HepG2 (cell line): ENCODE data around the gene CIAO3. TPM values are rescaled to one million over a fixed set of nuclear protein-coding genes. Genes with fewer than 3 reads are reported as not detected.

Experiments
- AHR ChIP-seq: IDR thresholded peaks from 2 replicates; pipeline ENCODE4 v1.6.1; 2018; ENCODE audit warnings: missing genetic modification reagents, missing compliant biosample characterization
- BHLHE40 ChIP-seq: IDR thresholded peaks from 2 replicates; pipeline ENCODE4 v1.6.1; 2011; ENCODE audit warnings: low read length, improper control_type of control experiment
- CENPBD1 ChIP-seq: sonication (generic); formaldehyde crosslinking; IDR thresholded peaks from 2 replicates; pipeline ENCODE4 v1.8.0; 2022; ENCODE audit warnings: missing genetic modification reagents, low read depth, mild to moderate bottlenecking, borderline replicate concordance
- GABPA ChIP-seq, 2 experiments: IDR thresholded peaks; 2 replicates each; pipeline ENCODE4 v1.6.1; 2011 to 2016; ENCODE audit warnings: low read depth in 2 of 2, low read length in 1 of 2, missing biosample characterization in 1 of 2, missing genetic modification characterization in 1 of 2
- SKIL ChIP-seq: sonication (generic); formaldehyde crosslinking; IDR thresholded peaks from 2 replicates; pipeline ENCODE4 v1.8.0; 2022; ENCODE audit warnings: missing genetic modification reagents, mild to moderate bottlenecking, moderate library complexity, borderline replicate concordance
- ZNF414 ChIP-seq: sonication (generic); formaldehyde crosslinking; IDR thresholded peaks from 2 replicates; pipeline ENCODE4 v1.5.0; 2020; ENCODE audit warnings: missing genetic modification reagents
- ZNF552 ChIP-seq: sonication (generic); formaldehyde crosslinking; IDR thresholded peaks from 2 replicates; pipeline ENCODE4 v1.9.0; 2022; ENCODE audit warnings: missing genetic modification reagents, mild to moderate bottlenecking, borderline replicate concordance
- polyA plus RNA-seq, 8 experiments: library from polyadenylated mRNA; depleted of rRNA in 3 of 8; stranded (reverse) in 7 of 8; unstranded in 1 of 8; fragments of >200 nt; fragmentation: Illumina TruSeq in 4 of 8; extraction: Trizol in 4 of 8; gene quantifications; 2 replicates each; pipeline versions ENCODE4 v1.2.1 to v1.2.3, GENCODE V29; 2011 to 2016; ENCODE audit warnings: low read depth in 4 of 8, missing spikeins in 1 of 8, mixed read lengths in 1 of 8; ENCODE audit not compliant: insufficient read depth in 1 of 8
- total RNA-seq, 5 experiments: library from RNA; depleted of rRNA; stranded (reverse); fragments of >200 nt; fragmentation: Illumina TruSeq; extraction: Trizol; gene quantifications; 2 replicates each; pipeline ENCODE4 v1.2.3, GENCODE V29; 2016; ENCODE audit warnings: low read depth in 1 of 5
- TF ChIP-seq, protein P1 (sequence below): sonication (generic); formaldehyde crosslinking; IDR thresholded peaks from 2 replicates; pipeline ENCODE4 v1.4.0; 2020; ENCODE audit warnings: missing genetic modification reagents
- TF ChIP-seq, protein P2 (sequence below): sonication (generic); formaldehyde crosslinking; IDR thresholded peaks from 2 replicates; pipeline ENCODE4 v1.5.0; 2020; ENCODE audit warnings: mild to moderate bottlenecking, missing genetic modification reagents, moderate library complexity
- TF ChIP-seq, protein P3 (sequence below), 2 experiments: fragments of 450-650 bp in 1 of 2; sonication (generic) in 1 of 2; formaldehyde crosslinking in 1 of 2; IDR thresholded peaks; 2 replicates each; pipeline versions ENCODE4 v1.6.1 to v1.8.0; 2016 to 2022; ENCODE audit warnings: antibody characterized with exemption in 1 of 2, mild to moderate bottlenecking in 1 of 2, missing genetic modification reagents in 1 of 2

Gene CIAO3
- total and polyA plus RNA-seq, 2 of the 13 experiments (the other 11 are each of a cell fraction or from before 2014, with no cell fraction given), result 21.7 to 25.0 TPM

- TF ChIP-seq, protein P1, sequence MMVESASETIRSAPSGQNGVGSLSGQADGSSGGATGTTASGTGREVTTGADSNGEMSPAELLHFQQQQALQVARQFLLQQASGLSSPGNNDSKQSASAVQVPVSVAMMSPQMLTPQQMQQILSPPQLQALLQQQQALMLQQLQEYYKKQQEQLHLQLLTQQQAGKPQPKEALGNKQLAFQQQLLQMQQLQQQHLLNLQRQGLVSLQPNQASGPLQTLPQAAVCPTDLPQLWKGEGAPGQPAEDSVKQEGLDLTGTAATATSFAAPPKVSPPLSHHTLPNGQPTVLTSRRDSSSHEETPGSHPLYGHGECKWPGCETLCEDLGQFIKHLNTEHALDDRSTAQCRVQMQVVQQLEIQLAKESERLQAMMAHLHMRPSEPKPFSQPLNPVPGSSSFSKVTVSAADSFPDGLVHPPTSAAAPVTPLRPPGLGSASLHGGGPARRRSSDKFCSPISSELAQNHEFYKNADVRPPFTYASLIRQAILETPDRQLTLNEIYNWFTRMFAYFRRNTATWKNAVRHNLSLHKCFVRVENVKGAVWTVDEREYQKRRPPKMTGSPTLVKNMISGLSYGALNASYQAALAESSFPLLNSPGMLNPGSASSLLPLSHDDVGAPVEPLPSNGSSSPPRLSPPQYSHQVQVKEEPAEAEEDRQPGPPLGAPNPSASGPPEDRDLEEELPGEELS, result no peak
- peak; percentile 56; the same call in 1 of the 2 replicates for TF ChIP-seq ZNF552 (CRISPR knock-in tag)
- TF ChIP-seq SKIL (CRISPR knock-in tag), result no peak
- TF ChIP-seq AHR (CRISPR knock-in tag), result no peak
- TF ChIP-seq GABPA (IDR thresholded peaks at IDR 0.05; ENCODE audit: low read depth, low read length), result no peak; the same call in 1 of the 2 replicates
- peak; percentile 54; the same call in 1 of the 2 replicates for TF ChIP-seq GABPA (CRISPR knock-in tag; IDR thresholded peaks at IDR 0.05; ENCODE audit: low read depth)
- TF ChIP-seq BHLHE40, result no peak
- no peak for TF ChIP-seq CENPBD1 (CRISPR knock-in tag)
- peak; percentile 48; the same call in 1 of the 2 replicates for TF ChIP-seq ZNF414 (CRISPR knock-in tag)
- TF ChIP-seq, protein P2, sequence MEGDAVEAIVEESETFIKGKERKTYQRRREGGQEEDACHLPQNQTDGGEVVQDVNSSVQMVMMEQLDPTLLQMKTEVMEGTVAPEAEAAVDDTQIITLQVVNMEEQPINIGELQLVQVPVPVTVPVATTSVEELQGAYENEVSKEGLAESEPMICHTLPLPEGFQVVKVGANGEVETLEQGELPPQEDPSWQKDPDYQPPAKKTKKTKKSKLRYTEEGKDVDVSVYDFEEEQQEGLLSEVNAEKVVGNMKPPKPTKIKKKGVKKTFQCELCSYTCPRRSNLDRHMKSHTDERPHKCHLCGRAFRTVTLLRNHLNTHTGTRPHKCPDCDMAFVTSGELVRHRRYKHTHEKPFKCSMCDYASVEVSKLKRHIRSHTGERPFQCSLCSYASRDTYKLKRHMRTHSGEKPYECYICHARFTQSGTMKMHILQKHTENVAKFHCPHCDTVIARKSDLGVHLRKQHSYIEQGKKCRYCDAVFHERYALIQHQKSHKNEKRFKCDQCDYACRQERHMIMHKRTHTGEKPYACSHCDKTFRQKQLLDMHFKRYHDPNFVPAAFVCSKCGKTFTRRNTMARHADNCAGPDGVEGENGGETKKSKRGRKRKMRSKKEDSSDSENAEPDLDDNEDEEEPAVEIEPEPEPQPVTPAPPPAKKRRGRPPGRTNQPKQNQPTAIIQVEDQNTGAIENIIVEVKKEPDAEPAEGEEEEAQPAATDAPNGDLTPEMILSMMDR, result peak; percentile 76
- TF ChIP-seq, protein P3, sequence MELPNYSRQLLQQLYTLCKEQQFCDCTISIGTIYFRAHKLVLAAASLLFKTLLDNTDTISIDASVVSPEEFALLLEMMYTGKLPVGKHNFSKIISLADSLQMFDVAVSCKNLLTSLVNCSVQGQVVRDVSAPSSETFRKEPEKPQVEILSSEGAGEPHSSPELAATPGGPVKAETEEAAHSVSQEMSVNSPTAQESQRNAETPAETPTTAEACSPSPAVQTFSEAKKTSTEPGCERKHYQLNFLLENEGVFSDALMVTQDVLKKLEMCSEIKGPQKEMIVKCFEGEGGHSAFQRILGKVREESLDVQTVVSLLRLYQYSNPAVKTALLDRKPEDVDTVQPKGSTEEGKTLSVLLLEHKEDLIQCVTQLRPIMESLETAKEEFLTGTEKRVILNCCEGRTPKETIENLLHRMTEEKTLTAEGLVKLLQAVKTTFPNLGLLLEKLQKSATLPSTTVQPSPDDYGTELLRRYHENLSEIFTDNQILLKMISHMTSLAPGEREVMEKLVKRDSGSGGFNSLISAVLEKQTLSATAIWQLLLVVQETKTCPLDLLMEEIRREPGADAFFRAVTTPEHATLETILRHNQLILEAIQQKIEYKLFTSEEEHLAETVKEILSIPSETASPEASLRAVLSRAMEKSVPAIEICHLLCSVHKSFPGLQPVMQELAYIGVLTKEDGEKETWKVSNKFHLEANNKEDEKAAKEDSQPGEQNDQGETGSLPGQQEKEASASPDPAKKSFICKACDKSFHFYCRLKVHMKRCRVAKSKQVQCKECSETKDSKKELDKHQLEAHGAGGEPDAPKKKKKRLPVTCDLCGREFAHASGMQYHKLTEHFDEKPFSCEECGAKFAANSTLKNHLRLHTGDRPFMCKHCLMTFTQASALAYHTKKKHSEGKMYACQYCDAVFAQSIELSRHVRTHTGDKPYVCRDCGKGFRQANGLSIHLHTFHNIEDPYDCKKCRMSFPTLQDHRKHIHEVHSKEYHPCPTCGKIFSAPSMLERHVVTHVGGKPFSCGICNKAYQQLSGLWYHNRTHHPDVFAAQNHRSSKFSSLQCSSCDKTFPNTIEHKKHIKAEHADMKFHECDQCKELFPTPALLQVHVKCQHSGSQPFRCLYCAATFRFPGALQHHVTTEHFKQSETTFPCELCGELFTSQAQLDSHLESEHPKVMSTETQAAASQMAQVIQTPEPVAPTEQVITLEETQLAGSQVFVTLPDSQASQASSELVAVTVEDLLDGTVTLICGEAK (IDR thresholded peaks at IDR 0.05), result no peak
- TF ChIP-seq, protein P3 (CRISPR knock-in tag; IDR thresholded peaks at IDR 0.05), result no peak
Measured at GRCh38 chr16:680967-681745, 59.6 kb downstream of the CIAO3 start (continued).
